Mesothelial cell of epicardium (in vitro differentiated cells): Measurements from ENCODE around the gene UPF3A. TPM values are rescaled to one million over a fixed set of nuclear protein-coding genes. Genes with fewer than 3 reads are reported as not detected.
"Not testable (repeated sequence)": the region's sequence is repeated elsewhere in the genome, so short reads cannot be mapped to it uniquely, and the experiment has no call there.

Experiments
- DNase-seq, 2 experiments: peaks; one replicate each; pipeline ENCODE4 v3.0.0; 2021; ENCODE audit warnings: low spot score in 2 of 2; ENCODE audit not compliant: unreplicated experiment in 2 of 2
- H3K27ac Mint-ChIP-seq: 2 replicates; pipeline ENCODE4 v1.8.0; 2021; ENCODE audit warnings: mixed read lengths
- H3K27me3 Mint-ChIP-seq: 2 replicates; pipeline ENCODE4 v1.8.0; 2021; ENCODE audit warnings: low read depth, mixed read lengths
- H3K36me3 Mint-ChIP-seq: 2 replicates; pipeline ENCODE4 v1.8.0; 2021; ENCODE audit warnings: mixed read lengths
- H3K4me1 Mint-ChIP-seq: 2 replicates; pipeline ENCODE4 v1.8.0; 2021; ENCODE audit warnings: mixed read lengths
- H3K4me3 Mint-ChIP-seq: 2 replicates; pipeline ENCODE4 v1.8.0; 2021; ENCODE audit warnings: mild to moderate bottlenecking, moderate library complexity, mixed read lengths
- H3K9me3 Mint-ChIP-seq: 2 replicates; pipeline ENCODE4 v1.8.0; 2021; ENCODE audit warnings: mixed read lengths
- total RNA-seq: library from RNA; stranded (reverse); gene quantifications from 3 replicates; pipeline ENCODE4 v1.2.1, GENCODE V29; 2021
- TF ChIP-seq, protein P1 (sequence below): fragments of 200-600 bp; sonication (generic); IDR thresholded peaks from one replicate; pipeline ENCODE4 v1.5.0; 2021; ENCODE audit warnings: antibody characterized with exemption; ENCODE audit not compliant: unreplicated experiment

Gene UPF3A
- total RNA-seq, 1 donor from 2014 or later, result 123 TPM

DNA sequence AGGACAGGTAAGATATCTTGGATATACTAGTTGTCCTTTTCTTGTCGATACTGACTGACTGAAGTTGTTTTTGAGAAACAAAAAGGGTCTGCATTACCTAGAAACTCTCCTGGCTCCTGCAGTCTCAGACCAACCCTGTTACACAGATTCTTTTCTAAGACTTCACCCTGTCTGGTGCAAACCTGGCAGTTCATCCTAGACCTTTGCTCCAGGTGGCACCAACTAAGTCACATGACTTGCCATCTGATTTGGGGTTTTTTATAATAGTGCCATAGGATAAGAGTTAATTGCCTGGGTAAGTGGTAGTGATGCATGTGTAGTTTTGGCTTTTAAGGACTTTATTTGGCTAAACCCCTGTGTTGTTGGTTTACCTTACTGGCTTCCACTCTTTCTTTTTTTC is 47.2 kb downstream of the UPF3A start:
- Mint-ChIP-seq H3K36me3 (peaks cover 26% of the 10 kb centered on the region), H3K27ac (no peak overlapping the region), H3K27me3 (no peaks in the 10 kb centered on the region), H3K9me3 (no peaks in the 10 kb centered on the region), H3K4me3 (no peak overlapping the region), H3K4me1 (peaks cover 4% of the 10 kb centered on the region)
- TF ChIP-seq, protein P1, sequence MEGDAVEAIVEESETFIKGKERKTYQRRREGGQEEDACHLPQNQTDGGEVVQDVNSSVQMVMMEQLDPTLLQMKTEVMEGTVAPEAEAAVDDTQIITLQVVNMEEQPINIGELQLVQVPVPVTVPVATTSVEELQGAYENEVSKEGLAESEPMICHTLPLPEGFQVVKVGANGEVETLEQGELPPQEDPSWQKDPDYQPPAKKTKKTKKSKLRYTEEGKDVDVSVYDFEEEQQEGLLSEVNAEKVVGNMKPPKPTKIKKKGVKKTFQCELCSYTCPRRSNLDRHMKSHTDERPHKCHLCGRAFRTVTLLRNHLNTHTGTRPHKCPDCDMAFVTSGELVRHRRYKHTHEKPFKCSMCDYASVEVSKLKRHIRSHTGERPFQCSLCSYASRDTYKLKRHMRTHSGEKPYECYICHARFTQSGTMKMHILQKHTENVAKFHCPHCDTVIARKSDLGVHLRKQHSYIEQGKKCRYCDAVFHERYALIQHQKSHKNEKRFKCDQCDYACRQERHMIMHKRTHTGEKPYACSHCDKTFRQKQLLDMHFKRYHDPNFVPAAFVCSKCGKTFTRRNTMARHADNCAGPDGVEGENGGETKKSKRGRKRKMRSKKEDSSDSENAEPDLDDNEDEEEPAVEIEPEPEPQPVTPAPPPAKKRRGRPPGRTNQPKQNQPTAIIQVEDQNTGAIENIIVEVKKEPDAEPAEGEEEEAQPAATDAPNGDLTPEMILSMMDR, result no peak
- DNase-seq, result no peak

DNA sequence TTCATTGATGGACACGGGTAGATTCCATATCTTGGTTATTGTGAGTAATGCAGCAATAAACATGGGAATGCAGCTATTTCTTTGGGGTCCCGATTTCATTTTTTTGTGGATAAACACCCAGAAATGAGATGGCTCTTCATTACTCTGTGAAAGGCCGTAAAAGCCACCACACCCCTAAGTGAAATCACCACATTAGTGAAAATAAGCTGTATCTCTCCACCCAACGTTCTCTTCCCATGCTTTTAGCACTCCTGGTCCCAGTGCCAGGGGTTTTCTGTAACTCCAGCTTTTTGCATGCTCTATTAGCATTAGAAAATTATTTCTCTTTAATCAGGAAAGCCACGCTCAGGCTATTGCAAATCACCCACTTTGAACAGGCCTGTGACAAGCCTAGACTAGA is 48.7 kb downstream of the UPF3A start:
- peaks cover 2% of the 10 kb centered on the region for H3K27me3 Mint-ChIP-seq
- TF ChIP-seq, protein P1, result no peak
- no peaks in the 10 kb centered on the region for H3K9me3 Mint-ChIP-seq
- no peak overlapping the region for H3K27ac Mint-ChIP-seq
- no peak overlapping the region for H3K4me3 Mint-ChIP-seq
- DNase-seq, result no peak
- peaks cover 12% of the 10 kb centered on the region for H3K36me3 Mint-ChIP-seq
- H3K4me1 Mint-ChIP-seq, result peaks cover 4% of the 10 kb centered on the region

DNA sequence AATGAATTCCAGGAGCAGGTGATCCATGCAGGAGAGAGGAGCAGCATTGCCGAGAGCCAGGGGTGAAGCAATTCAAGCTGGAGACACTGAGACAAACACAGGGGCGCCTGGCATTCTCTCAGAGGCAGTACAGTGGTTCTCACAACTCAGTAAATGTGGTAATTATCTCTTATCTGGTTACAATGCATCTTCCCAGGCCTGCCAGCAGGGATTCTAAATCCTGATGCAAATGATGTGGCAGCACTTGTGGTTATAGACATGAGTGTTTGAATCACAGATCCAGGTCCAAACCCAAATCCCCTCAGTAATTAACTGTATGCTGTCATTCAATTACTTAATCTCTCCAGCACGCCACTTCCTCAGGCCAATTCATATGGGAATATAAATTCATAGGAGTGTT is 52.5 kb downstream of the UPF3A start:
- DNase-seq, H3K36me3 Mint-ChIP-seq, H3K4me1 Mint-ChIP-seq, H3K27ac Mint-ChIP-seq, H3K27me3 Mint-ChIP-seq, H3K9me3 Mint-ChIP-seq, H3K4me3 Mint-ChIP-seq: not testable (repeated sequence)

DNA sequence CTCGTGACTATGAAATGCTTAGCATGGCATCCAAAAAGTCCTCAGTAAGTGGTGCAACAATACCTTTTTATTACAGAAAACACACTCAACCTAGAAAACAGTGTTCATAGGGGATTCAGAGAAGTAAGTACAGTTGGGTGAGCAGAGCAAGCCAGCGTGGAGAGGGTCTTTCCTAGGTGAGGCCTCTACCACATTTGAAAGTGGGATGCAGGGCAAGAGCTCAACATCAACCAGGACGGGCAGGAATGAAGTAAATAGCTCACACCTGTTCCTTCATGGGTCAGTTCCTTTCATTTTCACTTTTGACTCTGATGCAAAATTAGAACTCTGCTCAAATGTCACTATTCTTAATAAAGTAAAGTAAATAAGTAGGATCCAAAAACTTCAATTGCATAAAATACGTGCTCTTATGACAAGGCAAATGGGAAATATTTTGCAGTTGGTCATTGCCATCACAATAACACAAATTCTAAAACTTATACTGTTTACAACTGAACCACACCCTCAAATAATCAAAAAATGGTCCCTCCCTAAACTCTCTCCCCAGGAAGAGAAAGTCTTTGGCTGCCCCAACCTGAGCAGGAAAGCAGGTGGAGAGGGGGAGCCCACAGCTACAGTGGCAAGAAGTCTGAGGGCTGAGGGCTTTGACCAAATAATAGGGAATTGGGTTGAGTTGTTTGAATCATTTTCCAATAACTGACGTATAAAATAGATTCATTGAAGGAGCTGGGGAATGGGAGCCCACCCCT is 53.1 kb downstream of the UPF3A start:
- DNase-seq, result no peak
- TF ChIP-seq, protein P1, result no peak
- H3K27ac Mint-ChIP-seq, result no peak overlapping the region
- no peaks in the 10 kb centered on the region for H3K9me3 Mint-ChIP-seq
- no peaks in the 10 kb centered on the region for H3K36me3 Mint-ChIP-seq
- H3K4me1 Mint-ChIP-seq, result no peaks in the 10 kb centered on the region
- peaks cover 3% of the 10 kb centered on the region for H3K27me3 Mint-ChIP-seq
- no peak overlapping the region for H3K4me3 Mint-ChIP-seq

DNA sequence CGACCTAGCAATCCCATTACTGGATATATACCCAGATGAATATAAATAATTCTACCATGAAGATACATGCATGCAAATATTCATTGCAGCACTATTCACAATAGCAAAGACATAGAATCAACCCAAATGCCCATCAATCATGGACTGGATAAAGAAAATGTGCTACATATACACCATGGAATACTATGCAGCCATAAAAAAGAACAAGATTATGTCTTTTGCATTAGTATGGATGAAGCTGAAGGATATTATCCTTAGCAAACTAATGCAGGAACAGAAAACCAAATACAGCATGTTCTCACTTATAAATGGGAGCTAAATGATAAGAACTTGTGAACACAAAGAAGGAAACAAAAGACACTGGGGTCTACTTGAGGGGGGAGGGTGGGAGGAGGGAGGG is 55.1 kb downstream of the UPF3A start:
- H3K27ac Mint-ChIP-seq, H3K27me3 Mint-ChIP-seq, H3K9me3 Mint-ChIP-seq, H3K4me3 Mint-ChIP-seq, DNase-seq, H3K36me3 Mint-ChIP-seq, H3K4me1 Mint-ChIP-seq: not testable (repeated sequence)

DNA sequence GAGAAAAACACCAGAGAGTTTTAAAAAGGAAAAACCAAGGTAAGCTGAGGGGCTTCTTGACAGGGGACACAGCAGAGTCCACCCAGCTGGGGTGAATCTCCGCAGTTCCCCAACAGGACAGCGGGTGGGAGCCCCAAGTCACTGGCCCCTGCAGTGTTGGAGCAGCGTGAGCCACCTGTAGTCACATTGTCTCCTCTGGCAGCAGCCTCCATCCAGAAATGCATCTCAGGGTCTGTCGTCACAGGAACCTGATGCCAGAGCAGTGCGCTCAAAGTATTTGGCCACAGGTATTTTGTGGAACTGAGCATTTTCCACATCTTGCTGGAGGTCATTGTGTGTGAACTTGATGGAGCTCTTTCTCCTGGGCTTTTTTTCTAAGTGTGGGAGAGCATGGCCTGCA is 57.6 kb downstream of the UPF3A start:
- Mint-ChIP-seq H3K9me3 (peaks cover 6% of the 10 kb centered on the region), H3K27me3 (peaks cover 3% of the 10 kb centered on the region), H3K36me3 (no peaks in the 10 kb centered on the region), H3K4me3 (no peak overlapping the region), H3K27ac (no peak overlapping the region), H3K4me1 (no peaks in the 10 kb centered on the region)
- TF ChIP-seq, protein P1, result no peak
- DNase-seq, result no peak
